RWPE2 (cell line): ENCODE results near the gene SYNPR.

Experiments used
- ATAC-seq: fragments of 200-7000 bp; cut with Tn5 transposase; 3 replicates; pipeline ENCODE4 v1.9.1; 2021; ENCODE audit warnings: low read depth
- DNase-seq: peaks from one replicate; pipeline ENCODE4 v3.0.0-alpha.2; 2020; ENCODE audit warnings: low spot score
- H3K27ac ChIP-seq: fragments of 450-650 bp; 2 replicates; pipeline ENCODE4 v1.5.1; 2017; ENCODE audit warnings: mild to moderate bottlenecking; ENCODE audit not compliant: poor library complexity, severe bottlenecking
- H3K27me3 ChIP-seq: fragments of 250-450 bp; sonication (Bioruptor Pico); 2 replicates; pipeline ENCODE4 v1.5.1; 2021; ENCODE audit warnings: mild to moderate bottlenecking, moderate library complexity; ENCODE audit not compliant: insufficient read depth, poor library complexity, severe bottlenecking
- H3K36me3 ChIP-seq: fragments of 250-450 bp; sonication (Bioruptor Pico); 2 replicates; pipeline ENCODE4 v1.5.1; 2020; ENCODE audit warnings: low read depth, mild to moderate bottlenecking, moderate library complexity
- H3K4me1 ChIP-seq: fragments of 250-450 bp; sonication (Bioruptor Pico); 2 replicates; pipeline ENCODE4 v1.5.1; 2021; ENCODE audit warnings: mild to moderate bottlenecking, moderate library complexity; ENCODE audit not compliant: insufficient read depth, poor library complexity, severe bottlenecking
- H3K4me3 ChIP-seq: fragments of 250-450 bp; sonication (Bioruptor Pico); 2 replicates; pipeline ENCODE4 v1.5.1; 2021; ENCODE audit warnings: mild to moderate bottlenecking, moderate library complexity; ENCODE audit not compliant: severe bottlenecking
- H3K9me3 ChIP-seq: fragments of 250-450 bp; sonication (Bioruptor Pico); 2 replicates; pipeline ENCODE4 v1.5.1; 2021; ENCODE audit warnings: mild to moderate bottlenecking, moderate library complexity; ENCODE audit not compliant: severe bottlenecking
- TF ChIP-seq, protein P1 (sequence below): fragments of 450-650 bp; IDR thresholded peaks from one replicate; pipeline ENCODE4 v1.5.1; 2017; ENCODE audit warnings: mild to moderate bottlenecking, moderate library complexity; ENCODE audit not compliant: poor library complexity, severe bottlenecking

Gene SYNPR

DNA sequence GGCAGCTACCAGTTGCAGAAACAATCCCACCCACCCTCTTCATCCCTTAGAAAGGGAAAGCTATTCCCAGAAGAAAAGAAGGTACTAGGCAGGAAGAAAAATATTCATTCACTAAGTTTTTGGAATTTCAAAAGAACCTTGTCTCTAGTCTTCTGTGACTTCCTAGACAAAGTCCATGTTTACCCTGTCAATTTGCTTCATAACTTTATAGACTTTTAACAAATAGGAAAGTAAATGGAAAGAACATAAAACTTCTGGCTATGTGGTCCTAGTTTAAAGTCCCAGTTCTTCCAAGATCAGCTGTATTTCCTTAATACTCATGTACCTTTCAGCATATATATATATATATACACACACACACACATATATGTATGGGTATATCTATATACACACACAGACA, 230.7 kb downstream of the SYNPR start:
- no peak for DNase-seq
- TF ChIP-seq, protein P1, sequence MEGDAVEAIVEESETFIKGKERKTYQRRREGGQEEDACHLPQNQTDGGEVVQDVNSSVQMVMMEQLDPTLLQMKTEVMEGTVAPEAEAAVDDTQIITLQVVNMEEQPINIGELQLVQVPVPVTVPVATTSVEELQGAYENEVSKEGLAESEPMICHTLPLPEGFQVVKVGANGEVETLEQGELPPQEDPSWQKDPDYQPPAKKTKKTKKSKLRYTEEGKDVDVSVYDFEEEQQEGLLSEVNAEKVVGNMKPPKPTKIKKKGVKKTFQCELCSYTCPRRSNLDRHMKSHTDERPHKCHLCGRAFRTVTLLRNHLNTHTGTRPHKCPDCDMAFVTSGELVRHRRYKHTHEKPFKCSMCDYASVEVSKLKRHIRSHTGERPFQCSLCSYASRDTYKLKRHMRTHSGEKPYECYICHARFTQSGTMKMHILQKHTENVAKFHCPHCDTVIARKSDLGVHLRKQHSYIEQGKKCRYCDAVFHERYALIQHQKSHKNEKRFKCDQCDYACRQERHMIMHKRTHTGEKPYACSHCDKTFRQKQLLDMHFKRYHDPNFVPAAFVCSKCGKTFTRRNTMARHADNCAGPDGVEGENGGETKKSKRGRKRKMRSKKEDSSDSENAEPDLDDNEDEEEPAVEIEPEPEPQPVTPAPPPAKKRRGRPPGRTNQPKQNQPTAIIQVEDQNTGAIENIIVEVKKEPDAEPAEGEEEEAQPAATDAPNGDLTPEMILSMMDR, result no peak
- H3K4me3 ChIP-seq, result no peak overlapping the region
- H3K9me3 ChIP-seq, result no peaks in the 10 kb centered on the region
- no peaks in the 10 kb centered on the region for H3K4me1 ChIP-seq
- H3K36me3 ChIP-seq, result no peaks in the 10 kb centered on the region
- no peak overlapping the region for H3K27ac ChIP-seq
- H3K27me3 ChIP-seq, result peaks cover 3% of the 10 kb centered on the region
- ATAC-seq, result no peak

DNA sequence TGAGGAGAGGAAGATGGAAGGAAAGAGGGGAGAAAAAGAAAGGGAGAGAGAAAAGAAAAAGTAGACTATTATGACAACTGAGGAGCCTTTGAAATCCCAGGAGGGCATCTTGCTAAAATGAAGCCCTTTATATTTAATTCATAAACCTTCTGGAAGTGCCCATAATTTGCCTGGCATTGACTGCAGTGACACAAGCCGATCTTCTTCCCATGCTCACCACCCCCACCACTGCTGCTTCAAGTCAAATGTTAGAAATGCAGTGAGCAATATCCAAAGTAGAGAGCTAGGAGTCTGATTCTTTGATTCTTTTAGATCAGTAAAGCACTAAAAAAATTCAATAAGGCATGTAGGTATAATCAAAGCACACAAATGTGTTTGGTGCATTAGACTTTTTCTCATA, 235.7 kb downstream of the SYNPR start:
- H3K27ac ChIP-seq, result no peak overlapping the region
- no peaks in the 10 kb centered on the region for H3K36me3 ChIP-seq
- TF ChIP-seq, protein P1, result no peak
- no peaks in the 10 kb centered on the region for H3K4me1 ChIP-seq
- DNase-seq (no peak), ATAC-seq (no peak)
- no peaks in the 10 kb centered on the region for H3K9me3 ChIP-seq
- peaks cover 18% of the 10 kb centered on the region for H3K27me3 ChIP-seq
- no peak overlapping the region for H3K4me3 ChIP-seq

DNA sequence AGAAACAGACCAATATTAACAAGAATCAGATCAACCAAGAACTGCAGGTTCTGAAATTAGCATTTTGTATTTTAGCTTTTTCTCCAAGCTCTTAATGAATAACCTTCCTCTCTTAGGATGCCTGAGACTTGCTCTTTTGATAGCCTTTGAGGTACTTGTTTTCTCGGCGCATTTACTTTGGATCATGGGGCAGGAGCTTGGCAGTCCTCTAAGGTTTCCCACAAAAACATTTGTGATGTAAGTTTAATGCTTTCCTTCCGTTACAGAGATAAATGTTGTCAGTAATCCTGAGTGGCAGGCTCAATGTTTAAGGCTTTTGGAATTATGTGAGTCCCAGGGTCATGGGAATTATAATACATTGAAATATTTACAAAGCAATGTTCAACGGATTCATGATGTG, 236.6 kb downstream of the SYNPR start:
- H3K36me3 ChIP-seq, result no peaks in the 10 kb centered on the region
- H3K9me3 ChIP-seq, result no peaks in the 10 kb centered on the region
- DNase-seq, result no peak
- TF ChIP-seq, protein P1, result no peak
- H3K27me3 ChIP-seq, result peaks cover 18% of the 10 kb centered on the region
- H3K27ac ChIP-seq, result no peak overlapping the region
- H3K4me1 ChIP-seq, result no peaks in the 10 kb centered on the region
- no peak overlapping the region for H3K4me3 ChIP-seq
- no peak for ATAC-seq

DNA sequence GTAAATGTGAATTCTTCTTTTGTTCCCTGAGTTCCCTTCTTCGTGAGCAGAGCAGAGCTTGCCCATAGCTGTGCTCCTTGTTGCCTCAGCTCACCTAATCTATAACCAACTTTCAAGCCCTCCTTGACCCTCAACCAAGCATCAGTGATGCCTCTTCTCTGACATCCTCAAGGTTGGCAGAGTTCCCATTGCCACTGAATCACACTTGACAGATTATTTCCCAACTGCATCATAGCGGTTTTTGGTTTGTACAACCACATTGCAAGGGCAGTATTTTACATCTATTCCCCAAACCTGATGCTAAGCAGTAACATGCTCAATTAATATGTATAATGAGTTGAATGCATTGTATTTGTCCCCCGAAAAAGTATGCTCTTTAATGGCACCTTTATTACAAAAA, 241.3 kb downstream of the SYNPR start:
- H3K4me3 ChIP-seq, result no peak overlapping the region
- TF ChIP-seq, protein P1, result no peak
- H3K27ac ChIP-seq, result no peak overlapping the region
- H3K27me3 ChIP-seq, result peaks cover 13% of the 10 kb centered on the region
- no peaks in the 10 kb centered on the region for H3K9me3 ChIP-seq
- H3K4me1 ChIP-seq, result no peaks in the 10 kb centered on the region
- no peak for DNase-seq
- no peak for ATAC-seq
- no peaks in the 10 kb centered on the region for H3K36me3 ChIP-seq

DNA sequence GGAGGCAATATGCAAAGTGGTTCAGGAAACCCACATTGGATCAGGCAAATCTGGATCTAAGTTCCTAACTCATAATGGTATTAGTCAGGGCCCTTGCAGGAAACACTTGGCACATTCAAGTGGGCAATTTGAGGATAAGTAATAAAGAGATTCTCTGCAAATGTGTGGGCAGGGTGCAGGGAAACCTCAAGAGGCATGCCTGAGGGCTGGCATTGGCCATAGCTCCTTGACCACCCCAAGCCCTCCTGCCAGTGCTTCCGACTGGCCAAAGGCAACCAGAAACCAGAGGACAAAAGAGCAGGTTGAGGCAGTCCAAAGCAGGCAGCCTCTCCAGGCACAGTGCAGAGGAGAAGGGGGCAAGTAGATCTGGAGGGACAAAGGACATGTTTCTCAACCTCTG, 243.5 kb downstream of the SYNPR start:
- H3K27ac ChIP-seq, result no peak overlapping the region
- no peaks in the 10 kb centered on the region for H3K9me3 ChIP-seq
- no peak for ATAC-seq
- H3K4me1 ChIP-seq, result no peaks in the 10 kb centered on the region
- no peak overlapping the region for H3K4me3 ChIP-seq
- no peaks in the 10 kb centered on the region for H3K36me3 ChIP-seq
- peaks cover 4% of the 10 kb centered on the region for H3K27me3 ChIP-seq
- no peak for DNase-seq
- TF ChIP-seq, protein P1, result no peak
